HG03039 (cell line): ENCODE measurements around the gene ASB13.
A peak's percentile ranks its signal among the peaks of the same experiment; 100 is the strongest.
"Not testable (repeated sequence)": the region's sequence is repeated elsewhere in the genome, so short reads cannot be mapped to it uniquely, and the experiment has no call there.

ENCODE experiments used
- ATAC-seq: cut with Tn5 transposase; IDR thresholded peaks from one replicate; pipeline ENCODE4 v1.9.1; 2021; ENCODE audit warnings: mild to moderate bottlenecking, moderate library complexity; ENCODE audit not compliant: unreplicated experiment

ASB13 gene

GRCh38 chr10:5627486-5628044, 38.8 kb downstream of the ASB13 start:
- no peak for ATAC-seq

- no peak for ATAC-seq
These were observed 40.2 kb downstream of the ASB13 start for GRCh38 chr10:5625992-5626777.

- ATAC-seq: no peak
These were observed 41.7 kb downstream of the ASB13 start for GRCh38 chr10:5624701-5625100.

- peak; percentile 79 for ATAC-seq
These were observed 43.2 kb downstream of the ASB13 start for GRCh38 chr10:5623081-5623748.

- ATAC-seq: no peak
These were observed 44.0 kb downstream of the ASB13 start for GRCh38 chr10:5622186-5622960.

GRCh38 chr10:5621371-5621770, 45.0 kb downstream of the ASB13 start:
- ATAC-seq: not testable (repeated sequence)

- ATAC-seq: no peak
These were observed 45.4 kb downstream of the ASB13 start for GRCh38 chr10:5620966-5621365.

GRCh38 chr10:5620223-5620721, 46.1 kb downstream of the ASB13 start:
- ATAC-seq: no peak

- no peak for ATAC-seq
These were observed 46.8 kb downstream of the ASB13 start for GRCh38 chr10:5619362-5620211.

GRCh38 chr10:5618829-5619228, 47.6 kb downstream of the ASB13 start:
- no peak for ATAC-seq

- no peak for ATAC-seq
These were observed 48.4 kb downstream of the ASB13 start for GRCh38 chr10:5618042-5618441.

- no peak for ATAC-seq
These were observed 48.9 kb downstream of the ASB13 start for GRCh38 chr10:5617521-5617920.

- ATAC-seq: no peak
These were observed 49.6 kb downstream of the ASB13 start for GRCh38 chr10:5616836-5617235.

- ATAC-seq: no peak
These were observed 50.3 kb downstream of the ASB13 start for GRCh38 chr10:5616046-5616445.

- no peak for ATAC-seq
These were observed 51.1 kb downstream of the ASB13 start for GRCh38 chr10:5615316-5615715.

GRCh38 chr10:5614155-5614721, 52.2 kb downstream of the ASB13 start:
- ATAC-seq: no peak

- ATAC-seq: no peak
These were observed 52.8 kb downstream of the ASB13 start for GRCh38 chr10:5613481-5614154.

GRCh38 chr10:5611899-5612680, 54.3 kb downstream of the ASB13 start:
- no peak for ATAC-seq
